ENCODE results near the gene KIFBP.

GRCh38 chr10:69049566-69049961 lies 61.0 kb downstream of the KIFBP start:
- TF ChIP-seq REST (IDR thresholded peaks at IDR 0.05; ENCODE audit: low read depth) (no peak), CEBPB (IDR thresholded peaks at IDR 0.05) (no peak), MAX (IDR thresholded peaks at IDR 0.05) (no peak), TEAD4 (IDR thresholded peaks at IDR 0.05) (no peak), YY1 (IDR thresholded peaks at IDR 0.05; ENCODE audit: low read depth) (no peak), TAF1 (IDR thresholded peaks at IDR 0.05; ENCODE audit: low read depth) (no peak), FOXM1 (IDR thresholded peaks at IDR 0.05; ENCODE audit: borderline replicate concordance, low read depth) (no peak), EP300 (IDR thresholded peaks at IDR 0.05; ENCODE audit: borderline replicate concordance) (no peak), CREB1 (IDR thresholded peaks at IDR 0.05; ENCODE audit: low read depth) (no peak), RAD21 (IDR thresholded peaks at IDR 0.05; ENCODE audit: low read depth) (no peak)
